CD4-positive, alpha-beta T cell treated with Interleukin-6 for 4 hours (primary cell): ENCODE data around the gene SF3B6.
"Not testable (repeated sequence)": the region's sequence is repeated elsewhere in the genome, so short reads cannot be mapped to it uniquely, and the experiment has no call there.

ENCODE experiments used
- DNase-seq: peaks from one replicate; pipeline ENCODE4 v3.0.0-alpha.2; 2020; ENCODE audit warnings: mixed read lengths

SF3B6 gene

GRCh38 chr2:24050041-24050979 is 25.8 kb downstream of the SF3B6 start:
- DNase-seq = peak; percentile 10

- peak; percentile 55 for DNase-seq
These were observed 26.6 kb downstream of the SF3B6 start, which contains the start of gene FKBP1B for GRCh38 chr2:24049485-24050021. TSS of gene FKBP1B (plus strand) at chr2:24049741. CDS start at chr2:24049850, 109 bp downstream.

GRCh38 chr2:24048769-24049484 is 27.2 kb downstream of the SF3B6 start:
- DNase-seq = peak; percentile 4

- DNase-seq = no peak
These were observed 28.5 kb downstream of the SF3B6 start for GRCh38 chr2:24047703-24048033.

- DNase-seq = peak; percentile 93
These were observed 29.0 kb downstream of the SF3B6 start, which contains the start of gene WDCP for GRCh38 chr2:24046930-24047702. TSS of gene WDCP (minus strand) at chr2:24047391. CDS start at chr2:24039494, 7,897 bp downstream.

- no peak for DNase-seq
These were observed 29.6 kb downstream of the SF3B6 start for GRCh38 chr2:24046599-24046929.

GRCh38 chr2:24045511-24046508 is 30.3 kb downstream of the SF3B6 start:
- no peak for DNase-seq

- DNase-seq = not testable (repeated sequence)
These were observed 33.0 kb downstream of the SF3B6 start for GRCh38 chr2:24043133-24043532.

GRCh38 chr2:24040511-24040910 is 35.6 kb downstream of the SF3B6 start:
- no peak for DNase-seq

- no peak for DNase-seq
These were observed 37.2 kb downstream of the SF3B6 start for GRCh38 chr2:24038786-24039499.

- DNase-seq = no peak
These were observed 49.9 kb downstream of the SF3B6 start for GRCh38 chr2:24026233-24026632.

- no peak for DNase-seq
These were observed 51.0 kb downstream of the SF3B6 start for GRCh38 chr2:24024996-24025663.

GRCh38 chr2:24024018-24024417 is 52.1 kb downstream of the SF3B6 start:
- no peak for DNase-seq

GRCh38 chr2:24022975-24023575 is 53.1 kb downstream of the SF3B6 start:
- no peak for DNase-seq

- DNase-seq = no peak
These were observed 53.7 kb downstream of the SF3B6 start for GRCh38 chr2:24022324-24022974.

GRCh38 chr2:24021122-24021998 is 54.8 kb downstream of the SF3B6 start:
- DNase-seq = no peak

- no peak for DNase-seq
These were observed 55.9 kb downstream of the SF3B6 start for GRCh38 chr2:24020244-24020643.

- DNase-seq = no peak
These were observed 56.4 kb downstream of the SF3B6 start for GRCh38 chr2:24019729-24020128.
